Stimulated activated memory B cell treated with anti-CD40 and anti-IgM and Interleukin-4, amounts not matched to agents 10 μg/mL and 1 μg/mL and 100 μg/mL, for 72 hours (primary cell): ENCODE measurements around the gene SSX4B.
"Not testable (repeated sequence)": the region's sequence is repeated elsewhere in the genome, so short reads cannot be mapped to it uniquely, and the experiment has no call there.

ENCODE experiments used
- ATAC-seq: fragments of 150-1000 bp; cut with Tn5 transposase; 2 replicates; pipeline ENCODE4 v1.10.0; 2021
- H3K27ac Mint-ChIP-seq: one replicate; pipeline ENCODE4 v1.8.0; 2022; ENCODE audit warnings: mild to moderate bottlenecking, mixed read lengths
- H3K27me3 Mint-ChIP-seq: one replicate; pipeline ENCODE4 v1.8.0; 2022; ENCODE audit warnings: mixed read lengths
- H3K36me3 Mint-ChIP-seq: one replicate; pipeline ENCODE4 v1.8.0; 2022; ENCODE audit warnings: mixed read lengths
- H3K4me1 Mint-ChIP-seq: one replicate; pipeline ENCODE4 v1.8.0; 2022; ENCODE audit warnings: mixed read lengths
- H3K4me3 Mint-ChIP-seq: one replicate; pipeline ENCODE4 v1.8.0; 2022; ENCODE audit warnings: mild to moderate bottlenecking, moderate library complexity, mixed read lengths
- H3K9me3 Mint-ChIP-seq: one replicate; pipeline ENCODE4 v1.8.0; 2022; ENCODE audit warnings: mixed read lengths

SSX4B gene

GRCh38 chrX:48370408-48370807 is 41.4 kb downstream of the SSX4B start:
- H3K9me3 Mint-ChIP-seq, H3K36me3 Mint-ChIP-seq, H3K27ac Mint-ChIP-seq, H3K27me3 Mint-ChIP-seq, ATAC-seq, H3K4me3 Mint-ChIP-seq, H3K4me1 Mint-ChIP-seq: not testable (repeated sequence)

- not testable (repeated sequence) for H3K27me3 Mint-ChIP-seq, H3K9me3 Mint-ChIP-seq, H3K4me3 Mint-ChIP-seq, ATAC-seq, H3K27ac Mint-ChIP-seq, H3K36me3 Mint-ChIP-seq, H3K4me1 Mint-ChIP-seq
These were observed 43.9 kb downstream of the SSX4B start for GRCh38 chrX:48367717-48368408.

- not testable (repeated sequence) for ATAC-seq, H3K4me3 Mint-ChIP-seq, H3K27ac Mint-ChIP-seq, H3K9me3 Mint-ChIP-seq, H3K4me1 Mint-ChIP-seq, H3K36me3 Mint-ChIP-seq
- H3K27me3 Mint-ChIP-seq, result peaks cover 14% of the 10 kb centered on the region
These were observed 52.5 kb downstream of the SSX4B start for GRCh38 chrX:48359281-48359680.

- peaks cover 8% of the 10 kb centered on the region for H3K27me3 Mint-ChIP-seq
- no peak for ATAC-seq
- H3K36me3 Mint-ChIP-seq, result no peaks in the 10 kb centered on the region
- no peak overlapping the region for H3K4me3 Mint-ChIP-seq
- no peaks in the 10 kb centered on the region for H3K4me1 Mint-ChIP-seq
- H3K27ac Mint-ChIP-seq, result no peak overlapping the region
- no peaks in the 10 kb centered on the region for H3K9me3 Mint-ChIP-seq
These were observed 54.1 kb downstream of the SSX4B start for GRCh38 chrX:48357681-48358080.

GRCh38 chrX:48356315-48357094 is 55.3 kb downstream of the SSX4B start, which contains the start of gene SSX3:
Gene SSX3, minus strand, starts transcription at chrX:48356703. Its CDS starts 1,454 bp downstream, at chrX:48355249.
- not testable (repeated sequence) for H3K9me3 Mint-ChIP-seq, H3K4me1 Mint-ChIP-seq, H3K27ac Mint-ChIP-seq, ATAC-seq, H3K27me3 Mint-ChIP-seq, H3K36me3 Mint-ChIP-seq, H3K4me3 Mint-ChIP-seq
